KOPT-K1 (cell line): ENCODE measurements around the gene NPEPL1.

Source experiments
- H3K27ac ChIP-seq: fragments of 200-600 bp; sonication (generic); 2 replicates; pipeline ENCODE4 v1.5.1; 2016; ENCODE audit warnings: antibody characterized with exemption, mild to moderate bottlenecking, low read depth, low read length; ENCODE audit not compliant: poor library complexity, severe bottlenecking
- H3K36me3 ChIP-seq: fragments of 200-600 bp; sonication (generic); 2 replicates; pipeline ENCODE4 v1.5.1; 2017; ENCODE audit warnings: antibody characterized with exemption, mild to moderate bottlenecking, low read length, moderate library complexity; ENCODE audit not compliant: insufficient read depth
- H3K9me3 ChIP-seq: fragments of 200-600 bp; sonication (generic); 2 replicates; pipeline ENCODE4 v1.5.1; 2017; ENCODE audit warnings: antibody characterized with exemption, low read length, mild to moderate bottlenecking; ENCODE audit not compliant: insufficient read depth, poor library complexity, severe bottlenecking

NPEPL1 gene

GRCh38 chr20:58666702-58667101 is 25.9 kb upstream of the NPEPL1 start:
- peaks cover 69% of the 10 kb centered on the region for H3K36me3 ChIP-seq
- H3K27ac ChIP-seq, result no peak overlapping the region
- no peaks in the 10 kb centered on the region for H3K9me3 ChIP-seq

DNA sequence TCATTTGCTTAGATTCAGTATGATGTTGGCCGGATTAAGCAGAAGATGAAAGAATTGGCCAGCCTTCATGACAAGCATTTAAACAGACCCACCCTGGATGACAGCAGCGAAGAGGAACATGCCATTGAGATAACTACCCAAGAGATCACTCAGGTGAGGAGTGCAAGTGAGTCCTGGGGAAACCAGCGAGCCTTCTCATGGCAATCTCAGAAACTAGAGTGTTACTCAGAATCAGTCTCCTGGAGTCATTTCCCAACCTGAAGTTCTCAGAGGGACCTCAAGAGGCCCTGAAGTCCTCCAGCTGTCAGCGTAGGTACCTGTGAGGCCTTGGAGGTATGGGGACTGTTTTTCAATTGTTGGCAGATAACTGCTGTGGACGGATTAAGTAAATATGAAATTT is 24.6 kb upstream of the NPEPL1 start:
- H3K9me3 ChIP-seq, result no peaks in the 10 kb centered on the region
- H3K36me3 ChIP-seq, result peaks cover 79% of the 10 kb centered on the region
- no peak overlapping the region for H3K27ac ChIP-seq

DNA sequence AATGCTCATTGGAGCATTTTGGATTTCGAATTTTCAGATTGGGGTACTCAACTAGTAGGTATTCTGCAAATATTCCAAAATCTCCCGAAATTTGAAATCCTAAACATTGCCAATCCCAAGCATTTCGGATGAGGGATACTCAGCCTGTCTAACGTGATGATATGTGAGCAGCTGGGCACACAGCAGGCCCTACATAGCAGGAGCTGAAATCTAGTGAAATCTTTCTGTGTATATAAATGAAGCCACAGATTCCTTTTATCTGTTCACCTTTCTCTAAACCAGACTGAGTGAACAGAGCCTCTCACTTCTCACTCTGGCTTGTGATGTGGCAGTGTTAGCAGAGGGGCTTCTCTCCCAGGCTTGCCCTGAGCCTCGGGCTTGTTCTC is 23.7 kb upstream of the NPEPL1 start:
- no peak overlapping the region for H3K27ac ChIP-seq
- no peaks in the 10 kb centered on the region for H3K9me3 ChIP-seq
- peaks cover 81% of the 10 kb centered on the region for H3K36me3 ChIP-seq

GRCh38 chr20:58669287-58670006 is 23.2 kb upstream of the NPEPL1 start:
- peaks cover 81% of the 10 kb centered on the region for H3K36me3 ChIP-seq
- no peak overlapping the region for H3K27ac ChIP-seq
- H3K9me3 ChIP-seq, result no peaks in the 10 kb centered on the region

DNA sequence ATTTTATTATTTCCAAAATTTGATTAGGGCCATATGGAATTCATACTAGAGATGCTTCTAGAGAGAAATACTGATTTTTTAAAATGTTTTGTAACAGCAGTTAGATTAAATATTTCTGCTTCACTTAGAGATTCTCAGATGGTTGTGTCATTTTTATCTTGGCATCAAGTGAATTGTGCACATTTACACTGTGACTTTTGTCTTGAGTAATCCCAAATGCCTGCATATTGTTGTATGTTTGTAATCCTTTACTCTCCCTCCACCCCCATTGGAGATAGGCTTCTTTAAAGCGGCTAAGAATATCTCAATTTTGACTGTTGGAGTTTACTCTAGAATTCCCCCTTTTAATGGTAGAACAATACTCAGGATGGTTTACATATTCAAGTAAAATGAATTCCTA is 22.5 kb upstream of the NPEPL1 start:
- Histone ChIP-seq H3K36me3 (peaks cover 86% of the 10 kb centered on the region), H3K9me3 (no peaks in the 10 kb centered on the region), H3K27ac (no peak overlapping the region)

GRCh38 chr20:58670659-58671058 is 21.9 kb upstream of the NPEPL1 start:
- H3K9me3 ChIP-seq, result no peaks in the 10 kb centered on the region
- H3K36me3 ChIP-seq, result peaks cover 89% of the 10 kb centered on the region
- no peak overlapping the region for H3K27ac ChIP-seq

DNA sequence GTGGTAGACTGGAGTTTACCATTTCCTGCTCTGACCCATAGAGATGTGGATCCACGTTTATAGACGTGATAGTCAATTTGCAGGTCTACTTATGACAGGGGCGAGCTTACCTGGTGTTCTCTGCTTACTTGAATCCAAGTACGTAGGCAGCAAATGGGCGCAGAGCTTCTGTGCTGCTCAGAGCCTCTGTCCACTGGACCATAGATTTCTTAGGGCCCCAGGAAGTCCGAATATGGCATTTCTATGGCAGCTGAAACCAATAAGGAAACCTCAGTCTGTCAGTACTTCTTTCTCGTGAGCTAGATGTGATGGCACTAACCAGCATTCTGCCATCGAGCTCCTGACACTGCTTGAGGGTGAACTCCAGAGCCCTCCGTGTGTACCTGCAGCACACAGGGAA is 19.5 kb upstream of the NPEPL1 start:
- peaks cover 92% of the 10 kb centered on the region for H3K36me3 ChIP-seq
- no peak overlapping the region for H3K27ac ChIP-seq
- H3K9me3 ChIP-seq, result no peaks in the 10 kb centered on the region

- no peak overlapping the region for H3K27ac ChIP-seq
Observed at GRCh38 chr20:58675146-58675584, 17.4 kb upstream of the NPEPL1 start.

DNA sequence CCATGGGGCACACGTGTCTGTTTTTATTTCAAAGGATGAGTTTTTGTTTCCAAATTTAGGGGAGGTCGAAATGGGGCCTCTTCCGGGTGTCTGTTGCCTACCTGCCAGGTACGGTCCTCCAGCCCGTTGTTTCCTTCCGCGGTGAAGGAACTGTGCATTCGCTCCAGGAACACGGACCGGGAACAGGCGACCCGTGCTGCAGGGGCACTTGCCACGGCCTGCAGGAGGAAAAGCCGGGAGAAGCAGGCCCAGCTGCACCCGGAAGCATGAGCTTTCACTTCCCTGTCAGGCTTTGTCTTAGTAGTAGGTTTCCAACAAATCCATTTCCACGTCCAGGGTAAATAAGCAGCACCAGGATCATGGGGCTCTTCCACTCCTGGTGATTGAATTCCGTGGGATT is 17.0 kb upstream of the NPEPL1 start:
- Histone ChIP-seq H3K9me3 (no peaks in the 10 kb centered on the region), H3K27ac (no peak overlapping the region), H3K36me3 (peaks cover 94% of the 10 kb centered on the region)

More at GRCh38 chr20:58675146-58675584, 17.4 kb upstream of the NPEPL1 start:
- Histone ChIP-seq H3K9me3 (no peaks in the 10 kb centered on the region), H3K36me3 (peaks cover 94% of the 10 kb centered on the region)

- Histone ChIP-seq H3K27ac (no peak overlapping the region), H3K9me3 (no peaks in the 10 kb centered on the region), H3K36me3 (peaks cover 92% of the 10 kb centered on the region)
Observed at GRCh38 chr20:58676161-58676560, 16.4 kb upstream of the NPEPL1 start.

DNA sequence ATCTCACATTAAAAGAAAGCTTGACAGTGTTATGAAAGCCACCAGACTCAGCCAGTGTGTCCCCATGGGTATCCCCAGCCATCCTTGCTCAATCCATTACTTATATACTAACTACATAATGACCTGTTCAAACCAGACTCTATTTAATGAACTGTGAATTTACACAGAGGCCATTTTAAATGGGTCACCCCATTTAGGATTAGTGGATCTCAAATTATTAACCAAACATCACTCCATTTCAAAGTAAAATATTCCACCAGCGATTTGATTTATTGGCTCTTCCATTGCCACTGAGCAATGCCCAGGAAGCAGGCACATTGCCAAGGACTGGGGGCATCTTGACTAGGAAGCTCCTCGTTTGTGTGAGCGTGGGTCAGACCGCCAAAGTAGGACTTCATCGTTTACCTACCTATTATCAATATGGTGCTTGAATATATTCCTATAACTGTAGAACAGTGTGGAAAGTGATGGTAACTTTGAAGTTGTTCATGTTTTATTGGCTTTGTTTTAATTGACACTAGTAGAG is 15.5 kb upstream of the NPEPL1 start:
- no peaks in the 10 kb centered on the region for H3K9me3 ChIP-seq
- peaks cover 85% of the 10 kb centered on the region for H3K36me3 ChIP-seq
- no peak overlapping the region for H3K27ac ChIP-seq

- Histone ChIP-seq H3K36me3 (peaks cover 79% of the 10 kb centered on the region), H3K9me3 (no peaks in the 10 kb centered on the region), H3K27ac (no peak overlapping the region)
Observed at GRCh38 chr20:58677808-58678207, 14.8 kb upstream of the NPEPL1 start.

GRCh38 chr20:58678806-58679205 is 13.8 kb upstream of the NPEPL1 start:
- H3K36me3 ChIP-seq, result peaks cover 69% of the 10 kb centered on the region
- no peaks in the 10 kb centered on the region for H3K9me3 ChIP-seq
- no peak overlapping the region for H3K27ac ChIP-seq

DNA sequence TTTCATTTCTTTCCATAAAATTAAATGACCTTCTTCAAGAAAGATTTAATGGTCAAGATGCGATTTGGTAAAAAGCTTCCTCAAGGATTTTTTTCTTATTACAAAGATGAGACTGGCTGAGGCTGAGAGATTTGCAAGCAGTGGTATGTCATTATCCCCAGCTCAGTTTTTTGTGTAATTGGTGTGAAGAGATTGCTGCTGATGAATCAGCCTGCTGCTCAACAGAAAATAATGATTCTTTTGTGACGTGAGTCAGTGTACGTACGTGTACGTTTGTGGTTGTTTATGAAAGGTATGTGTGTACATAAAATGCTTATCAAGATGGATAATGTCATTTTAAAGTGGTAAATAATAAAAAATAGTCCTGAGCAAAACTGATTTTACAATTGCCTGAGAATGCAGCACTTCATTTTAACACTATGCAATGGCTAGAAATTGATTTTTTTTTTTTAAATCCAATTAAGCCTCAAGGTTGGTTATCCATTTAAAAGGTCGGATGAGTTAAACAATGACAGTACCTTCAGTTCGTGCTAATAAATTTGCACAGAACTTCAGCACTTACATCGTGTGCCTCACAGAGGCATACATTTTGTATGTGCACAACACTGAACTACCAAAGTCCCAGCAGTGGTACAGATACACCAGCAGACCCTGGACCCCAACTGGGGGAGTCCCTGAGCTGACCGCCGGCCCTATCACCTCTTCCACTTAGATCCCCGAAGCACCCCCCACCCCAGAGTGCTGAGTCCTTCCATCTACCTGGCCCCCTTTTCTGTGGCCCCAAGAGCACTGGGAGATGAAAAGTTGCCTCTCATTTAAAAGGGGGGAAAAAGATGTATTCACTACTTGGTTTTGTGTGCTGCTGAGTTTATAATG is 9.7 kb upstream of the NPEPL1 start:
- no peak overlapping the region for H3K27ac ChIP-seq
- H3K36me3 ChIP-seq, result peaks cover 37% of the 10 kb centered on the region
- no peaks in the 10 kb centered on the region for H3K9me3 ChIP-seq

DNA sequence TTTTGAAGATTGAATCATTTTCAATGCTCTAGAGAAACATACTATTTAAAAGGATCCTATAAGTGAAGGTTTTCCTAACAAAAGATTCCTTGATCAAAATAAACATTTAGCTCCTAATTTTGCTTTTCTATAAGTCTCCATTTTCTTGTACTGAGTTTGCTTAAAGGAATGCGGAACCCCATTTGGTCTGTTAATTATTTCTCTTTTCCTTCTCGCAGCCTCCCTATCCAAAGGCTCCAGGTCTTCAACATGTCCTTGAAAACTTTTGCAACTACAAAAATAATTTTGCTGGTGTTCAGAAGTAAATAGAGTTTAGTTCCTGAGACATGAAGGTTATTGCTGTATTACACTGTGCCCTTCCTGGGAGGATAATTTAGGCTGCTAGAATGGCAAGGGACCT is 8.3 kb upstream of the NPEPL1 start:
- H3K27ac ChIP-seq, result no peak overlapping the region
- H3K9me3 ChIP-seq, result no peaks in the 10 kb centered on the region
- peaks cover 25% of the 10 kb centered on the region for H3K36me3 ChIP-seq
